Left renal pelvis (tissue), 4 donors: ENCODE results near the gene TRABD. TPM values are rescaled to one million over a fixed set of nuclear protein-coding genes. Genes with fewer than 3 reads are reported as not detected.
"Not testable (repeated sequence)": the region's sequence is repeated elsewhere in the genome, so short reads cannot be mapped to it uniquely, and the experiment has no call there.

Experiments
- DNase-seq, 4 donors: peaks; one replicate each; pipeline ENCODE4 v3.0.0-alpha.2; 2013; ENCODE audit warnings: low read depth in 4 of 4, low spot score in 3 of 4
- polyA plus RNA-seq, 4 donors: library from polyadenylated mRNA; unstranded; fragments of 120-200 nt; gene quantifications; one replicate each; pipeline ENCODE4 v1.2.1, GENCODE V29; 2013; ENCODE audit not compliant: insufficient read length in 4 of 4

The TRABD gene
- polyA plus RNA-seq, 4 donors = 14.0 to 33.4 (median 19.3) TPM

- no peak for DNase-seq
Measured at GRCh38 chr22:50151571-50152537, 33.9 kb upstream of the TRABD start.

- DNase-seq = no peak
Measured at GRCh38 chr22:50153056-50153755, 32.5 kb upstream of the TRABD start.

GRCh38 chr22:50153756-50154140 lies 32.0 kb upstream of the TRABD start:
- DNase-seq = no peak

- no peak for DNase-seq
Measured at GRCh38 chr22:50157709-50158375, 27.9 kb upstream of the TRABD start.

GRCh38 chr22:50160947-50161346 lies 24.8 kb upstream of the TRABD start:
- no peak for DNase-seq

- no peak for DNase-seq
Measured at GRCh38 chr22:50161508-50162390, 24.0 kb upstream of the TRABD start.

GRCh38 chr22:50162391-50162956 lies 23.2 kb upstream of the TRABD start:
- no peak for DNase-seq

GRCh38 chr22:50165436-50166123 lies 20.1 kb upstream of the TRABD start:
- DNase-seq = no peak

GRCh38 chr22:50167689-50168489 lies 17.8 kb upstream of the TRABD start:
- no peak for DNase-seq

GRCh38 chr22:50168490-50169180 lies 17.1 kb upstream of the TRABD start:
- DNase-seq = not testable (repeated sequence)

GRCh38 chr22:50169181-50169759 lies 16.4 kb upstream of the TRABD start:
- DNase-seq = no peak

GRCh38 chr22:50169774-50170341 lies 15.9 kb upstream of the TRABD start:
- no peak for DNase-seq

GRCh38 chr22:50170453-50171318 lies 15.0 kb upstream of the TRABD start, which contains the start of gene PANX2:
PANX2 (plus strand) TSS chr22:50170731; CDS start chr22:50170731, 0 bp downstream.
- no peak for DNase-seq

- no peak for DNase-seq
Measured at GRCh38 chr22:50171319-50171964, 14.3 kb upstream of the TRABD start.

- no peak for DNase-seq
Measured at GRCh38 chr22:50171965-50172421, 13.7 kb upstream of the TRABD start.
